GM12878 (cell line): ENCODE data around the gene SURF6. TPM values are rescaled to one million over a fixed set of nuclear protein-coding genes. Genes with fewer than 3 reads are reported as not detected.

ENCODE experiments used
- ATAC-seq: fragments of 200-7000 bp; cut with Tn5 transposase; 3 replicates; pipeline ENCODE4 v1.9.1; 2020; ENCODE audit warnings: mild to moderate bottlenecking, moderate library complexity
- BruUV-seq: library from RNA; stranded (reverse); fragments of 400-500 nt; replicated peaks from 2 replicates; lab custom pipeline; 2021; lab: Mats Ljungman, UMichigan
- CTCF ChIA-PET: fragments of 300-600 bp; sonication (Branson Sonifier 250); formaldehyde crosslinking; extraction: SDS; loops from one replicate; lab custom pipeline; 2021; ENCODE audit warnings: inconsistent platforms; lab: Yijun Ruan, JAX
- POLR2A ChIA-PET: fragments of 350-600 bp; formaldehyde crosslinking; extraction: SDS; loops from one replicate; lab custom pipeline; 2021; ENCODE audit warnings: inconsistent platforms; lab: Charles Lee
- RAD21 ChIA-PET: fragments of 300-600 bp; sonication (Branson Sonifier 250); formaldehyde crosslinking; loops from one replicate; lab custom pipeline; 2023; ENCODE audit warnings: antibody characterized with exemption; ENCODE audit not compliant: unreplicated experiment; lab: Charles Lee
- SMC1A ChIA-PET: fragments of 300-600 bp; sonication (Branson Sonifier 250); formaldehyde crosslinking; loops from one replicate; lab custom pipeline; 2023; ENCODE audit not compliant: unreplicated experiment, uncharacterized antibody; lab: Charles Lee
- DNase-seq: peaks from one replicate; pipeline ENCODE4 v3.0.0-alpha.2; 2011; ENCODE audit warnings: low read depth, low spot score
- FAIRE-seq: peaks from 3 replicates; lab custom pipeline; 2011; peaks lifted over from hg19 to GRCh38; lab: Jason Lieb, UNC
- H2AFZ ChIP-seq: 2 replicates; pipeline ENCODE4 v1.6.0; 2011; ENCODE audit warnings: low read depth, low read length, control low read depth; ENCODE audit not compliant: control insufficient read depth
- H3K27ac ChIP-seq: 2 replicates; pipeline ENCODE4 v1.5.1; 2011; ENCODE audit warnings: control low read depth; ENCODE audit not compliant: control insufficient read depth, insufficient read depth
- H3K27me3 ChIP-seq, 2 experiments: replicated peaks in 1 of 2; 2 replicates each; pipeline versions ENCODE4 v1.6.0 to v1.6.1; 2011; ENCODE audit warnings: low read length in 1 of 2; ENCODE audit not compliant: control insufficient read depth in 2 of 2, insufficient read depth in 2 of 2
- H3K36me3 ChIP-seq, 2 experiments: 2 replicates each; pipeline ENCODE4 v1.5.1; 2011; ENCODE audit warnings: low read length in 1 of 2; ENCODE audit not compliant: control insufficient read depth in 2 of 2, insufficient read depth in 2 of 2
- H3K4me1 ChIP-seq: 2 replicates; pipeline ENCODE4 v1.6.1; 2011; ENCODE audit warnings: mild to moderate bottlenecking, low read length, moderate library complexity, mixed read lengths; ENCODE audit not compliant: control insufficient read depth, insufficient read depth
- H3K4me2 ChIP-seq: 2 replicates; pipeline ENCODE4 v1.6.0; 2011; ENCODE audit warnings: control low read depth; ENCODE audit not compliant: control insufficient read depth, insufficient read depth
- H3K4me3 ChIP-seq: fragments of 200-600 bp; sonication (generic); 2 replicates; pipeline ENCODE4 v1.5.1; 2016
- H3K79me2 ChIP-seq: 2 replicates; pipeline ENCODE4 v1.6.0; 2011; ENCODE audit warnings: low read length; ENCODE audit not compliant: control insufficient read depth, insufficient read depth
- H3K9ac ChIP-seq: 2 replicates; pipeline ENCODE4 v1.8.0; 2011; ENCODE audit warnings: low read length, control low read depth, mixed read lengths; ENCODE audit not compliant: control insufficient read depth, insufficient read depth
- H3K9me3 ChIP-seq: replicated peaks from 3 replicates; pipeline ENCODE4 v1.5.1; 2011; ENCODE audit warnings: mild to moderate bottlenecking, low read length; ENCODE audit not compliant: control insufficient read depth, insufficient read depth
- H4K20me1 ChIP-seq: 2 replicates; pipeline ENCODE4 v1.6.0; 2011; ENCODE audit not compliant: control insufficient read depth, insufficient read depth
- CBX5 ChIP-seq: sonication (generic); IDR thresholded peaks from 2 replicates; pipeline ENCODE4 v1.6.1; 2016; ENCODE audit warnings: low read depth, moderate library complexity, mild to moderate bottlenecking, inconsistent platforms
- DPF2 ChIP-seq: fragments of 450-650 bp; IDR thresholded peaks from 2 replicates; pipeline ENCODE4 v1.6.1; 2017; ENCODE audit warnings: mild to moderate bottlenecking
- IRF5 ChIP-seq: fragments of 450-650 bp; IDR thresholded peaks from 2 replicates; pipeline ENCODE4 v1.6.1; 2017; ENCODE audit warnings: borderline replicate concordance
- POLR2AphosphoS5 ChIP-seq: IDR thresholded peaks from 2 replicates; pipeline ENCODE4 v1.6.1; 2011; ENCODE audit warnings: mild to moderate bottlenecking, low read length, inconsistent platforms
- PRDM15 ChIP-seq: fragments of 450-650 bp; formaldehyde crosslinking; IDR thresholded peaks from 2 replicates; pipeline ENCODE4 v1.4.0; 2020; ENCODE audit warnings: mild to moderate bottlenecking, moderate library complexity
- RB1 ChIP-seq: fragments of 450-650 bp; formaldehyde crosslinking; IDR thresholded peaks from 2 replicates; pipeline ENCODE4 v1.6.1; 2017; ENCODE audit warnings: mild to moderate bottlenecking, borderline replicate concordance
- SMARCA5 ChIP-seq: fragments of 450-650 bp; IDR thresholded peaks from 2 replicates; pipeline ENCODE4 v1.6.1; 2017; ENCODE audit warnings: mild to moderate bottlenecking
- STAT1 ChIP-seq: fragments of 450-650 bp; conservative IDR thresholded peaks from 2 replicates; pipeline ENCODE4 v1.6.1; 2014; ENCODE audit warnings: antibody characterized with exemption, mild to moderate bottlenecking
- WGBS: methylation state at CpG from one replicate; pipeline ENCODE4 v1.1.6; 2016; ENCODE audit warnings: low lambda C conversion rate; ENCODE audit not compliant: insufficient replicate concordance, insufficient coverage; ENCODE audit errors: missing lambda C conversion rate; 5-methylcytosine and 5-hydroxymethylcytosine counted together
- in situ Hi-C: fragments of 300-500 bp; cut with MboI; formaldehyde crosslinking; loops from 9 replicates; pipeline ENCODE4 v1.14.3; 2018; ENCODE audit warnings: mixed read lengths
- intact Hi-C: fragments of 100-400 bp; cut with micrococcal nuclease; formaldehyde crosslinking; loops from one replicate; pipeline ENCODE4 v1.14.2; 2022; ENCODE audit not compliant: unreplicated experiment
- polyA plus RNA-seq, 11 experiments: library from polyadenylated mRNA; depleted of rRNA in 4 of 11; unstranded in 6 of 11; stranded (reverse) in 5 of 11; fragments of >200 nt; fragmentation: Nextera tagmentation in 4 of 11; fragmentation: Illumina TruSeq in 1 of 11; extraction: Ambion mirVana in 4 of 11; extraction: Trizol in 1 of 11; gene quantifications; 1 replicate in 1 of 11; 2 replicates in 10 of 11; pipeline versions ENCODE4 v1.2.1 to v1.2.3, GENCODE V29; 2011 to 2016; ENCODE audit warnings: inconsistent platforms in 2 of 11, missing spikeins in 2 of 11, low read depth in 1 of 11
- total RNA-seq, 4 experiments: library from RNA; depleted of rRNA in 3 of 4; stranded (reverse); fragments of >200 nt in 3 of 4; fragmentation: Illumina TruSeq in 1 of 4; extraction: Trizol in 1 of 4; gene quantifications; 2 replicates each; pipeline versions ENCODE4 v1.2.1 to v1.2.3, GENCODE V29; 2013 to 2021
- TF ChIP-seq, protein P1 (sequence below): fragments of 450-650 bp; IDR thresholded peaks from 2 replicates; pipeline ENCODE4 v1.6.1; 2018; ENCODE audit warnings: mild to moderate bottlenecking, low read depth, moderate library complexity; ENCODE audit not compliant: partially characterized antibody

Gene SURF6
- total and polyA plus RNA-seq, 10 of the 15 experiments (the other 5 are each of a cell fraction or from before 2014, with no cell fraction given), result 2.2 to 27.2 (median 15.1) TPM

DNA sequence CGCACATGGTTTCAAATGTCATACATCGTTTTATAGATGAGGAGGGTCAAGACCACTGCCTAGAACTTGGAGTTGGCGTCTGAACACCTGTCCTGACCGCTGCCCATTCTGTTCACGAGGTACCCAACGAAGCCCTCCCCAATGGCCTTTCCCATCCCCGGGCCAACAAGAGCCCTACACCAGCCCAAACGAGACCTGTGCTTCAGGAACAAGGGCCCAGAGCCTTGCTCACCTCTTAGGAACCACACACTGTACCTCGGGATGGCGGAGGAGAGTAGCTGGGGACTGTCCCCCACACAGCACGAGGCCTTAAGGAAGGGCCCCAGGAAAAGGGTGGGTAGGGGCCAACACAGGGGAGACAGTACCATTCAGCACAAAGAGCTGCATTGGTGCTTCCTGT lies 3.0 kb downstream of the SURF6 start:
- CTCF ChIA-PET, result no interaction called here
- BruUV-seq, result no TSS peak
- Histone ChIP-seq H2AFZ (no peak overlapping the region), H4K20me1 (no peaks in the 10 kb centered on the region), H3K4me1 (no peaks in the 10 kb centered on the region; the same call in 1 of the 2 replicates), H3K4me3 (no peak overlapping the region), H3K27me3 (no peaks in the 10 kb centered on the region), H3K36me3 (peaks cover 14 to 24% of the 10 kb centered on the region in 2 experiments; a peak in 3 of 4 replicates), H3K4me2 (no peak overlapping the region), H3K9ac (no peak overlapping the region), H3K79me2 (peaks cover 30% of the 10 kb centered on the region), H3K27ac (no peak overlapping the region), H3K9me3 (no peaks in the 10 kb centered on the region)
- ATAC-seq (no peak), FAIRE-seq (no peak), DNase-seq (no peak)
- TF ChIP-seq SMARCA5 (no peak), POLR2AphosphoS5 (peak; percentile 2; the same call in 1 of the 2 replicates)
- in situ Hi-C loops (no loop called here), intact Hi-C loops (no loop called here)
- POLR2A ChIA-PET, result no interaction called here
- SMC1A ChIA-PET, result no interaction called here
- RAD21 ChIA-PET, result no interaction called here
- WGBS, result over 99% methylated on average over 11 of the region's 11 CpGs

GRCh38 chr9:133332381-133332730 lies 3.6 kb downstream of the SURF6 start:
- ATAC-seq, result no peak
- Histone ChIP-seq H3K36me3 (peaks cover 14 to 24% of the 10 kb centered on the region in 2 experiments; a peak in 3 of 4 replicates), H3K27me3 (no peaks in the 10 kb centered on the region), H4K20me1 (no peaks in the 10 kb centered on the region), H3K9ac (no peak overlapping the region), H3K4me1 (no peaks in the 10 kb centered on the region; the same call in 1 of the 2 replicates), H3K4me3 (no peak overlapping the region), H3K9me3 (no peaks in the 10 kb centered on the region), H2AFZ (no peak overlapping the region), H3K4me2 (no peak overlapping the region), H3K27ac (no peak overlapping the region), H3K79me2 (peaks cover 30% of the 10 kb centered on the region)
- no peak for DNase-seq
- 89% methylated on average over 20 of the region's 20 CpGs for WGBS
- RAD21 ChIA-PET, result no interaction called here
- no TSS peak for BruUV-seq
- POLR2A ChIA-PET, result interaction anchor here (0.7 kb wide), 1 partner anchor 20 kb away, joined by 3 read pairs; no protein-coding TSS in a partner anchor
- SMC1A ChIA-PET, result no interaction called here
- no peak for FAIRE-seq
- in situ Hi-C loops, result no loop called here
- TF ChIP-seq STAT1, result no peak
- TF ChIP-seq RB1, result no peak
- TF ChIP-seq CBX5, result no peak
- no peak for TF ChIP-seq IRF5
- no peak for TF ChIP-seq DPF2
- TF ChIP-seq PRDM15, result no peak
- TF ChIP-seq, protein P1, sequence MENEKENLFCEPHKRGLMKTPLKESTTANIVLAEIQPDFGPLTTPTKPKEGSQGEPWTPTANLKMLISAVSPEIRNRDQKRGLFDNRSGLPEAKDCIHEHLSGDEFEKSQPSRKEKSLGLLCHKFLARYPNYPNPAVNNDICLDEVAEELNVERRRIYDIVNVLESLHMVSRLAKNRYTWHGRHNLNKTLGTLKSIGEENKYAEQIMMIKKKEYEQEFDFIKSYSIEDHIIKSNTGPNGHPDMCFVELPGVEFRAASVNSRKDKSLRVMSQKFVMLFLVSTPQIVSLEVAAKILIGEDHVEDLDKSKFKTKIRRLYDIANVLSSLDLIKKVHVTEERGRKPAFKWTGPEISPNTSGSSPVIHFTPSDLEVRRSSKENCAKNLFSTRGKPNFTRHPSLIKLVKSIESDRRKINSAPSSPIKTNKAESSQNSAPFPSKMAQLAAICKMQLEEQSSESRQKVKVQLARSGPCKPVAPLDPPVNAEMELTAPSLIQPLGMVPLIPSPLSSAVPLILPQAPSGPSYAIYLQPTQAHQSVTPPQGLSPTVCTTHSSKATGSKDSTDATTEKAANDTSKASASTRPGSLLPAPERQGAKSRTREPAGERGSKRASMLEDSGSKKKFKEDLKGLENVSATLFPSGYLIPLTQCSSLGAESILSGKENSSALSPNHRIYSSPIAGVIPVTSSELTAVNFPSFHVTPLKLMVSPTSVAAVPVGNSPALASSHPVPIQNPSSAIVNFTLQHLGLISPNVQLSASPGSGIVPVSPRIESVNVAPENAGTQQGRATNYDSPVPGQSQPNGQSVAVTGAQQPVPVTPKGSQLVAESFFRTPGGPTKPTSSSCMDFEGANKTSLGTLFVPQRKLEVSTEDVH, result no peak
- intact Hi-C loops, result no loop called here
- CTCF ChIA-PET, result no interaction called here
